ENCODE results near the gene KLC3. TPM values are rescaled to one million over a fixed set of nuclear protein-coding genes. Genes with fewer than 3 reads are reported as not detected.

The KLC3 gene
- total RNA-seq, 6 experiments from 2014 or later, result 0.22 to 0.26 TPM; not detected in 4

- Histone ChIP-seq H3K9me3 (no peaks in the 10 kb centered on the region), H3K4me1 (peaks cover 0 to 21% (median 9%) of the 10 kb centered on the region in 4 donors), H3K27me3 (no peaks in the 10 kb centered on the region), H3K36me3 (no peaks in the 10 kb centered on the region), H3K4me3 (no peak overlapping the region), H3K27ac (no peak overlapping the region)
- WGBS (ENCODE audit: insufficient coverage, low coverage, low lambda C conversion rate, missing lambda C conversion rate), result 87% methylated on average over 3 of the region's 6 CpGs
- ATAC-seq (no peak), DNase-seq (no peak)
- TF ChIP-seq POLR2A (IDR thresholded peaks at IDR 0.05) (no peak), CTCF (IDR thresholded peaks at IDR 0.05) (no peak)
- intact Hi-C loops (cut with DNase I), result no loop called here
These were observed 40.8 kb upstream of the KLC3 start for GRCh38 chr19:45299719-45300118.

- Histone ChIP-seq H3K4me3 (no peak overlapping the region), H3K27ac (no peak overlapping the region), H3K27me3 (no peaks in the 10 kb centered on the region), H3K4me1 (peaks cover 0 to 8% (median 3%) of the 10 kb centered on the region in 4 donors), H3K9me3 (no peaks in the 10 kb centered on the region), H3K36me3 (no peaks in the 10 kb centered on the region)
- TF ChIP-seq CTCF (IDR thresholded peaks at IDR 0.05) (no peak), POLR2A (IDR thresholded peaks at IDR 0.05) (no peak)
- 89% methylated on average over 5 of the region's 27 CpGs for WGBS (ENCODE audit: insufficient coverage, low coverage, low lambda C conversion rate, missing lambda C conversion rate)
- DNase-seq, result no peak
- intact Hi-C loops (cut with DNase I), result no loop called here
- no peak for ATAC-seq
These were observed 38.1 kb upstream of the KLC3 start for GRCh38 chr19:45302416-45302815.

- no peak for ATAC-seq
- Histone ChIP-seq H3K4me1 (peaks cover 0 to 8% (median 3%) of the 10 kb centered on the region in 4 donors), H3K9me3 (no peaks in the 10 kb centered on the region), H3K36me3 (no peaks in the 10 kb centered on the region), H3K27ac (no peak overlapping the region), H3K4me3 (no peak overlapping the region), H3K27me3 (no peaks in the 10 kb centered on the region)
- intact Hi-C loops (cut with DNase I), result no loop called here
- no peak for TF ChIP-seq CTCF (IDR thresholded peaks at IDR 0.05)
- no peak for TF ChIP-seq POLR2A (IDR thresholded peaks at IDR 0.05)
- DNase-seq, result no peak
- WGBS (ENCODE audit: insufficient coverage, low coverage, low lambda C conversion rate, missing lambda C conversion rate), result 93% methylated on average over 8 of the region's 12 CpGs
These were observed 37.1 kb upstream of the KLC3 start for GRCh38 chr19:45303269-45304060.

- Histone ChIP-seq H3K27ac (no peak overlapping the region), H3K27me3 (no peaks in the 10 kb centered on the region), H3K36me3 (no peaks in the 10 kb centered on the region), H3K9me3 (no peaks in the 10 kb centered on the region), H3K4me1 (peaks cover 0 to 8% (median 3%) of the 10 kb centered on the region in 4 donors), H3K4me3 (no peak overlapping the region)
- TF ChIP-seq POLR2A (IDR thresholded peaks at IDR 0.05) (no peak), CTCF (IDR thresholded peaks at IDR 0.05) (no peak)
- DNase-seq (no peak), ATAC-seq (peak in 2 of 4 donors; percentile 5 to 23)
- WGBS (ENCODE audit: insufficient coverage, low coverage, low lambda C conversion rate, missing lambda C conversion rate), result 61% methylated on average over 3 of the region's 4 CpGs
- intact Hi-C loops (cut with DNase I), result no loop called here
These were observed 36.2 kb upstream of the KLC3 start for GRCh38 chr19:45304141-45304926.
